Endometrial microvascular endothelial cells (primary cell): ENCODE results near the gene MCHR1. TPM values are rescaled to one million over a fixed set of nuclear protein-coding genes. Genes with fewer than 3 reads are reported as not detected.
"Not testable (repeated sequence)": the region's sequence is repeated elsewhere in the genome, so short reads cannot be mapped to it uniquely, and the experiment has no call there.

ENCODE experiments used
- in situ Hi-C: cut with HindIII; loops from 2 replicates; pipeline ENCODE4 v1.10.0; 2017; ENCODE audit warnings: low sequenced_read_pairs, low pct_unique_long_range_greater_than_20kb; ENCODE audit errors: inconsistent ontology term
- total RNA-seq: library from RNA; depleted of rRNA; stranded (reverse); fragments of >200 nt; gene quantifications from one replicate; pipeline ENCODE4 v1.2.3, GENCODE V29; 2015; ENCODE audit errors: inconsistent ontology term

The MCHR1 gene
- total RNA-seq, 1 donor from 2014 or later, result not detected

- in situ Hi-C loops, result no loop called here
These were observed 25.9 kb upstream of the MCHR1 start for GRCh38 chr22:40653361-40653760.

GRCh38 chr22:40654522-40655167, 24.6 kb upstream of the MCHR1 start:
- in situ Hi-C loops, result no loop called here

- in situ Hi-C loops, result not testable (repeated sequence)
These were observed 23.3 kb upstream of the MCHR1 start for GRCh38 chr22:40655941-40656340.

- in situ Hi-C loops, result not testable (repeated sequence)
These were observed 22.6 kb upstream of the MCHR1 start for GRCh38 chr22:40656651-40657050.

- in situ Hi-C loops, result no loop called here
These were observed 20.1 kb upstream of the MCHR1 start for GRCh38 chr22:40659166-40659565.

- in situ Hi-C loops, result no loop called here
These were observed 18.6 kb upstream of the MCHR1 start for GRCh38 chr22:40660730-40661129.

- in situ Hi-C loops, result no loop called here
These were observed 17.6 kb upstream of the MCHR1 start for GRCh38 chr22:40661671-40662070.

GRCh38 chr22:40665312-40665711, 14.0 kb upstream of the MCHR1 start:
- in situ Hi-C loops, result no loop called here

GRCh38 chr22:40666151-40666848, 13.0 kb upstream of the MCHR1 start:
- in situ Hi-C loops, result no loop called here

GRCh38 chr22:40668611-40669411, 10.5 kb upstream of the MCHR1 start:
- in situ Hi-C loops, result no loop called here

- in situ Hi-C loops, result no loop called here
These were observed 9.2 kb upstream of the MCHR1 start for GRCh38 chr22:40670058-40670457.

- in situ Hi-C loops, result no loop called here
These were observed 7.9 kb upstream of the MCHR1 start for GRCh38 chr22:40671369-40671768.

- in situ Hi-C loops, result no loop called here
These were observed 7.4 kb upstream of the MCHR1 start for GRCh38 chr22:40671796-40672360.

- in situ Hi-C loops, result no loop called here
These were observed 6.3 kb upstream of the MCHR1 start for GRCh38 chr22:40673017-40673416.

GRCh38 chr22:40674274-40674673, 5.0 kb upstream of the MCHR1 start:
- in situ Hi-C loops, result no loop called here

GRCh38 chr22:40676166-40676565, 3.1 kb upstream of the MCHR1 start:
- in situ Hi-C loops, result not testable (repeated sequence)

GRCh38 chr22:40676644-40677043, 2.6 kb upstream of the MCHR1 start:
- in situ Hi-C loops, result no loop called here

- in situ Hi-C loops, result no loop called here
These were observed 613 bp upstream of the MCHR1 start for GRCh38 chr22:40678493-40679248.
